Peyer's patch (tissue), 4 donors: ENCODE data around the gene PPP1CA.
A peak's percentile ranks its signal among the peaks of the same experiment; 100 is the strongest.

Experiments
- POLR2A ChIP-seq, 2 donors: fragments of 450-650 bp; IDR thresholded peaks; one replicate each; pipeline ENCODE4 v1.5.1; 2017; ENCODE audit warnings: antibody characterized with exemption in 2 of 2, mild to moderate bottlenecking in 2 of 2, moderate library complexity in 2 of 2
- TF ChIP-seq, protein P1 (sequence below), 6 experiments: fragments of 450-650 bp in 4 of 6; fragments of 200-600 bp in 2 of 6; sonication (generic) in 1 of 6; IDR thresholded peaks; one replicate each; pipeline ENCODE4 v1.5.1; 2017 to 2019; ENCODE audit warnings: antibody characterized with exemption in 6 of 6, mild to moderate bottlenecking in 3 of 6, moderate library complexity in 1 of 6

DNA sequence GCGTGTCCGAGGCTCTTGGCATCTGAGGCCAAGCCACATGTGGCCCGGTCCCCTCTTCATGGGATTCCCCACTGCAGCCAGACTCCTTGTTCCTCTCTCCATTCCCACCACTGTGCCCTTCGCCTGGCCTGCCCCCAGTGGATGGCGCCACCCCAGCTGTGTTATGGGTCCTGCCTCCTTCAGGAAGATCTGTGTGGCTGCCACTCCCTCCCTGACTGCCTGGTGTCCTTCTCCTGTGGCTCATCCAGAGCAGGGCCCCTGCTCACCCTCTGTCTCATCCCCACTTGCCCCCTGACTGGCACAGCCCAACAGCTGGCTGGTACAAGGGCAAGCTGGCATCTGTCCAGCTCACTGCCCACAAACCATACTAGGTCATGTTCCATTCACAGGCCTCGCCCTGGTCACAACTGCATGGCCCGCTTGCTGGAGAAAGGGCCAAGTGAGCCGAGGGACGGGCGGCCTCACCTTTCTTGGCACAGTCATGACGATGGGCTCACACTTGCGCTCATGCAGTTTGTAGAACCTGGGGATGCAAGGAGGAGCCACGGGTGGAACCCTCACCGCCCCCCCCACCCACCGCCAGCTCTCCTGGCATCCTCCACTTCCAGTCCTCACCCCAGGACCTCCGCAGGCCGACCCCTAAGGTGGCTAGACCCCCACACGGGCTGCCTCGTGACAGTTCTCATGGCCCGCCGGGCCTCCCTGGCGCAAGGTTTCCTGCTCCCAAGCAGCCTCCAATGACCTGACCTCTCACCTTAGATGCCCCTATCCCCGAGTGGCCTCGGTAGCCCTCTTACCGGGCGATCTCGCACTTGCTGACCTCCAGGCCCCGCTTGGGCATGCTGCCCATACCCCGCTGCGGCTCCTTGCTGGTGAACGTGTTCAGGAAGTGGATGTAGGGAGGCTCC lies 37.9 kb upstream of the PPP1CA start:
- TF ChIP-seq, protein P1, sequence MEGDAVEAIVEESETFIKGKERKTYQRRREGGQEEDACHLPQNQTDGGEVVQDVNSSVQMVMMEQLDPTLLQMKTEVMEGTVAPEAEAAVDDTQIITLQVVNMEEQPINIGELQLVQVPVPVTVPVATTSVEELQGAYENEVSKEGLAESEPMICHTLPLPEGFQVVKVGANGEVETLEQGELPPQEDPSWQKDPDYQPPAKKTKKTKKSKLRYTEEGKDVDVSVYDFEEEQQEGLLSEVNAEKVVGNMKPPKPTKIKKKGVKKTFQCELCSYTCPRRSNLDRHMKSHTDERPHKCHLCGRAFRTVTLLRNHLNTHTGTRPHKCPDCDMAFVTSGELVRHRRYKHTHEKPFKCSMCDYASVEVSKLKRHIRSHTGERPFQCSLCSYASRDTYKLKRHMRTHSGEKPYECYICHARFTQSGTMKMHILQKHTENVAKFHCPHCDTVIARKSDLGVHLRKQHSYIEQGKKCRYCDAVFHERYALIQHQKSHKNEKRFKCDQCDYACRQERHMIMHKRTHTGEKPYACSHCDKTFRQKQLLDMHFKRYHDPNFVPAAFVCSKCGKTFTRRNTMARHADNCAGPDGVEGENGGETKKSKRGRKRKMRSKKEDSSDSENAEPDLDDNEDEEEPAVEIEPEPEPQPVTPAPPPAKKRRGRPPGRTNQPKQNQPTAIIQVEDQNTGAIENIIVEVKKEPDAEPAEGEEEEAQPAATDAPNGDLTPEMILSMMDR (IDR thresholded peaks at IDR 0.05), result peak in 2 of 6 experiments; percentile 13 to 22
- TF ChIP-seq POLR2A (IDR thresholded peaks at IDR 0.05), result no peak
